Endothelial cell of hepatic sinusoid (primary cell): Measurements from ENCODE around the gene CAPN10.

ENCODE experiments used
- in situ Hi-C: cut with HindIII; loops from 2 replicates; pipeline ENCODE4 v1.10.0; 2017; ENCODE audit warnings: low sequenced_read_pairs

CAPN10 gene

DNA sequence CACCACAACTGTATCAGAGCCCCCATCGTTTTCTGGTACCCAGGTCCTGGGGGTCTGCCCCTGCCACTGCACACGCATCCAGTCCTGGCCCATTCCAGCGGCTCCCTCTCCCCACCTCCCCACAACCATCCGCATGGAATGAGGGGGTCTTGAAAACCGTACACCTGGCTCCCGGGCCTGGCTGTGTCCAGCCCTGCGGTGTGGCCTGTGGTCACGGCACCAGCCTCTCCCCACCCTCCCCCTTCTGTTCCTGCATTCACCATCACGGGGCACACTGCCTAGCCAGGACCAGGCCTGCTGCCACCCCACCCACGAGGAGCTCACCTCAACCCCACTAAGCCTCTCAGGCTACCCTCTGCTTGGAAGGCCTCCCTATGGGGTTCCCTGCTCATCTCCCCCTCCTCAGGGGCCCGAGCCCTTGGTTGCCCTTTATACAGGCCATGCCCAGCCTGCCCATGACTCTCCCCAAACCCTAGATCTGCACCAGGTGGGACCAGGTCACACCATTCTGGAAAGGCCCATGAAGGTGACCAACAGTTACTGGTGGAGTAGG lies 50.1 kb downstream of the CAPN10 start:
- in situ Hi-C loops, result no loop called here

DNA sequence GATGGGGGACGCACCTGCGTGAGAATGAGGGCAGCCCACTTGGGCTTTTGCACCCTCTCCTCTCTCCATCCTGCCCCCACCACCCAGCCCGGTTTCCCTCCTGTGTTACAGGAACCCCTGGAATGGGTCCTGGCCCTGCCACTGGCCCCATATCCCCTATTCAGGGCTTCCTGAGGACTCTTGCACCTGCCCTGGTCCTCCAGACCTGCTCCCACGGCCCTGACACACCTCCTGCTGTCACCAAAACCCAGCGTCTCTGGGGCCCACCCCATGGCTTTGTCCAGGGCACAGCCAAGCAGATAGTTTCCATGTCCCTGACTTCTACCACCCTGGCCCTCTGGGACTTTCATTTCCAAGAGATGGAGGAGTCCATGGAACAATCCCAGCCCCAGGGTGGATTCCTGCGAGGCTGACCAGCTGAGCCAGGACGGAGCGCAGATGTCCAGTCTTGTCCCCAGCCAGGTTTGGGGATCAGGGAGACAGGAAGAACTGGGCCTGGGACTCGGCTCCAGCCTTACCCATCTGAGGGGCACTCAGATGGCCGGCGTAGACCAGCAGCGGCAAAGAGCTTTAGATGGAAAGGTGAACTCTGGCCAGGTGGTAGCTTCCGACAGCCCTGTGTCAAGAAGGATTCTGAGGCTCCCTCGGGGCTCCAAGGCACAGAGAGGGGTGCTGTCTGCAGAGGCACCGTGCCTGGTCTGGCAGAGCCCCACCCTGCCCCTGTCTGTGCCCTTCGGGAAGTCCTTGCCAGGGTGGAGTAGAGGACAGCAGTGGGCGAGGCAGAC lies 50.8 kb downstream of the CAPN10 start:
- in situ Hi-C loops, result no loop called here

DNA sequence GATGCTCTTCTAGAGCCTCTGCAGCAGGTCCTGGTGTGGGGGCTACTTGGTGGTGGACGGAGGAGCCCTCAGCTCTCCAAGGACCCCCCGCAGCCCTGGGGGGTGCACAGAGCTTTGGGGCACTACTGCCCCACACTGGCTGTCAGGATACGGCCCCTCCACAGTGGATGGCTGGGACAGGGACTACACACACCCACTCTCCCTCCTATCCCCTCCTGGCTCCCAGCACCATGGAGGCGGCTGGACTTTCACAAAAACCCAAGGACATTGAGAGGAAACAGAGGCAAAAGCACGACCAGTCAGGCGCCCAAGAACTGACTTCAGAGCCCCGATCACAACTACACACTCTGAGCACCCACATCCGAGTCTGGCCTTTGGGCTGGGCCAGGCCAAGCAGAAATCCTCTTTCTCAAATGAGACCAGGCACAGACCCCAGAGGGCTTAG lies 51.4 kb downstream of the CAPN10 start:
- in situ Hi-C loops, result no loop called here

DNA sequence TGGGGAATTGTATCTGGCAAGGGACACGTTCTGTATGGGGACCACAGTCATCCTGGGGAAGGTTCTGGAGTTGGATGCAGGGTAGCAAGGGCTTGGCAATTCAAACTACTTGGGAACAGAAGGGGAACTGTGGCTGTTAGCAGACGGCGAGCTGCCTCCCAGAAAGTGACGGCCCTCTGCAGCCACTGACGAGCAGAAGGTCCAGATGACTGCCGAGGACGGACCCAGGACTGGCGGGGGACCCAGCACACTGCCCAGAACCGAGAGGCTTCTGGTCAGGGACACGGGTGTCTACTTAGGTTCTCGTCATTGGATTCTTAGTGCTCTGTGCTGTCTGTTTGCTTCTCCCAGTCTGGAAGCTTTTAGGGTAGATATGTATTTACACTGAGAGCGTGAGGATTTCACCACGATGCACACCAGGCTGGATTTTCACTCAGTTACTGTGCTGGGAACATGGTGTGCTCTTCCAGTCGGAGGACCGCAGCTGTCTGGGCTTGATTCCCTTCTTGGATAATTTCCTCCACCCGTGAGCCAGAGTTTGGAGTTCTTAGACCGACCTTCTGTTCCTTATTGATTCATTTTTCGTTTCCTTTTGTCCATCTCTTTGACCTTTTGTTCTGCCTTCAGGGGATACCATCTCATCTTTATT lies 52.1 kb downstream of the CAPN10 start:
- in situ Hi-C loops, result no loop called here

DNA sequence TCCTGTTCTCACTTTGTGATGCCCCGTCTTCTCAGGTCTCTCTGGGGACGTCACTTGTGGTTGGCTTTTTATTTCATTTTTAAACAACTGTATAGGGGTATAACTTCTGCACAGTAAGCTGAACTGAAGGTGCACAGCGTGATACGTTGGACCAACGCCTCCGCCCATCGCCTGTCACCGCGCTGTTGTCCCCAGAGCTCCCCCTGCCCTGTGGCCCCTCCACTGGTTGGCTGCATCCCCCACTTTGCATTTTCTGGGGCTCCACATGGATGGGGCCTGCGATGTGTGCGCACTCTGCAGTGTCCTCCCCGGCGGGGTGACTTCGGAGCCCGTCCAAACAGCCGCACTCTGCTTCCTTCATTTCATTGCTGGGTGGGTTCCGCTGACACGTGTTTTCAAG lies 53.0 kb downstream of the CAPN10 start:
- in situ Hi-C loops, result no loop called here

DNA sequence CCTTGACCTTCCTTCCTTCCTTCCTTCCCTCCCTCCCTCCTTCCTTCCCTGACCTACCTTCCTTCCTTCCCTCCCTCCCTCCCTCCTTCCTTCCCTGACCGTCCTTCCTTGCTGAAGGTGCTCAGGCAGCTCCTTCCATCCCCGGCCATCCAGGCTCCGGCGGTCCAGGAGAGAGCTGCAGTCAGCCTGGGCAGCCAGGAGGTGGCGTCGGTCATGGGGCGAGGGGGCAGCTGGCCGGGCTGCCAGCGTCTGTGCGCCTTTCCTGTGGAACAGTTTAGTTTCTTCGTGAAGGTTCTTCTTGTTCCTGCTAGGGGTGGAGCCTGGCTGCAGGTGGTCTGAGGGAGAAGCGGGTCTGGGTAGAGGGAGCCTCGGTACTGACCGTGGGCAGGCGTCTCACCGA lies 54.4 kb downstream of the CAPN10 start:
- in situ Hi-C loops, result loop anchor here (5.0 to 10.0 kb wide), 2 partner anchors 39 to 64 kb away; no protein-coding TSS in a partner anchor

DNA sequence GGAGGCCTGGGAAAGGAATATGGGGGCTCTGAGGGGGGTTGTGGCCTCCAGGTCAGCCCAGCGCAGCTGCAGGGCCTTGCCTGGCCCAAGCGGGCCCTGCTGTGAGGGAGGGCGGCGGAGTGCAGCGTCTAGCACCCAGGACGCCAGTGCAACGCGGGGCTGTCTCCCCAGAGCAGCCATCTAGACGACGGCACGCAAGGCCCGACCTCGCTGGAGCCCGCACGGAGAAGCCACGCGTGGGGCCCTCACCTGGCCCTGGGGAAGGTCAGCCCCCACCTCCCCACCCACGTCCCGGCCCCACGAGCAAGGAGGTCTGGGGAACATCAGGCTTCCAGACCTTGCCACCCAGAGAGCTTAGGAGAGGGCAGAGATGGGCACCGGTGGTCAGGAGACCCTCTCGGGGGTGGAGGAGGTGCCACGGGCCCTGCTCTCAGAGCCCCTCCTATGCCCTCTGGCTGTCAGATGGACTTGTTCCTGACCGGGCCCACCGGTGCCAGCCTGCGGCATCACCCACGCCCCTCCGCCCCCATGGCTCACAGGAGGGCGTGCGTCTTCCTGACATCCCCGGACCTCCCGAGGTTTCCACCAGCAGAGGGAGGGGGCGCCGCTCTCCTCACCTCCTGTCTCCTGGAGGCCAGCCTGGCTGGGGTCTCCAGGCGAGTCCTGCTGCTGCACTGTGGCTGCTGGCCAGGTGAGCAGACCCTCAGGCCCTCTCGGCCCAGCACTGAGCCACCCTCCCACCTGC lies 55.7 kb downstream of the CAPN10 start:
- in situ Hi-C loops, result loop anchor here (5.0 to 10.0 kb wide), 2 partner anchors 40 to 63 kb away; no protein-coding TSS in a partner anchor

DNA sequence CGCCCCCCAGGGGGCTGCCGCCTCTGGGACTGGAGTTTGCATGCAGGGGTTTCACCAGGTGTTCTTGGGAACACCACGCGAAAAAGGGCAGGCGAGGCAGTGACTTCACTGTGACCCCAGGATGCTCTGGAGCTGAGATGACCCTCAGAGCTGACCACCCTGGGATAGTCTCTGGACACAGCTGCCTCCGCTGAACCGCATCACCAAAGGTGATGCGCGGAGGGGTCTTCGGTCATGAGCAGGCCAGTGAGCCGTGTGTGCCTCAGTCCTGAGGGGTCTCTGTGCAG lies 56.2 kb downstream of the CAPN10 start:
- in situ Hi-C loops, result loop anchor here (5.0 to 10.0 kb wide), 2 partner anchors 40 to 62 kb away; no protein-coding TSS in a partner anchor

DNA sequence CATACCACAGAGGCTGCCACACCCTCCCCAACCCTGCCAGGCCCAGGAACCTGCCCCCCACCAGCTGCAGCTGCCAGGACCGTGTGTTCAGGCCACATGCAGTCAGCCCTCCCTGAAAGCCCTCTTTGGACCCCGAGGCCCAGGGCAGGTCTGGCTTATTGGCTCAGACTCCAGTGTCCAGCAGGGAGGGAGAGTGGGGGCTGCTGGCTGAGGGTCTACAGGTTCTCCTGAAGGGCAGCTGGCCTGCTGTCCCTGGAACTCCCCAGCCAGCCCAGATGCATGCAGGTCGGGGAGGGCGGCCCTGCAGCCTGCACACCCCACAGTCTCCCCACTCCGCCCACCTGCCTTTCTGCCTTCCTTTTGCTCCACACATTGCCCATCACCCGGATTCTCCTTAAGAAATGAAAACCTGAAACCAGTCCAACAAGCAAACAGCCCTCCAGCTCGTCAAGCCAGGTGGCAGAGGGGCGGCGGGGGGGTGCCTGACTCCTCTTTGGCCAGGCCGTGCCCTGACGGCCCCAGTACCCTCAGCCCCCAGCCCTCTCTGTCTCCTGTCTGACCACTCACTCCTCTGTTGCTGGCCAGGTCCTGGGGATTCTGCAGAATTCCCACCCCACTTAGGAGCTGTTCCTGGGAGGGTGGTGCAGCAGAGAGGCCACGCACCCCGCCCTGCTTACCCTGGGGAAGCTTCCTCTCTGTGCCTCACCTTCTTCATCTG lies 56.7 kb downstream of the CAPN10 start:
- in situ Hi-C loops, result loop anchor here (5.0 to 10.0 kb wide), 2 partner anchors 41 to 62 kb away; no protein-coding TSS in a partner anchor

DNA sequence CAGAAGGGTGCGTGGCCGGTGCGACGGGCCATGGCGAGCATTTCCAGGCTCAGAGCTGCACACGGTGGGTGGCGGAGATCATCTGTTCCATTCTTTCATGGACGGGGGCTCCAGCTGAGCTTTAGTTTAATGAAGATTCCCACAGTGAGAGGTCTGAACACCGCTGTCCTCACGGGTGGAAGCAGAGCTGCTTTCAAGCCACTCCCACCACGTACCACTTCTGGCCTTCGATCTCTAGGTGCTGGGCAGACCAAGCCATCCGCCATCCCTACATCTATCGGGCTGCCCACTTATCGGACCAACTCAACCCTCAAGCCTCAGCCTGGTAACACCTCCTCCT lies 57.2 kb downstream of the CAPN10 start:
- in situ Hi-C loops, result loop anchor here (5.0 to 10.0 kb wide), 2 partner anchors 41 to 61 kb away; no protein-coding TSS in a partner anchor

DNA sequence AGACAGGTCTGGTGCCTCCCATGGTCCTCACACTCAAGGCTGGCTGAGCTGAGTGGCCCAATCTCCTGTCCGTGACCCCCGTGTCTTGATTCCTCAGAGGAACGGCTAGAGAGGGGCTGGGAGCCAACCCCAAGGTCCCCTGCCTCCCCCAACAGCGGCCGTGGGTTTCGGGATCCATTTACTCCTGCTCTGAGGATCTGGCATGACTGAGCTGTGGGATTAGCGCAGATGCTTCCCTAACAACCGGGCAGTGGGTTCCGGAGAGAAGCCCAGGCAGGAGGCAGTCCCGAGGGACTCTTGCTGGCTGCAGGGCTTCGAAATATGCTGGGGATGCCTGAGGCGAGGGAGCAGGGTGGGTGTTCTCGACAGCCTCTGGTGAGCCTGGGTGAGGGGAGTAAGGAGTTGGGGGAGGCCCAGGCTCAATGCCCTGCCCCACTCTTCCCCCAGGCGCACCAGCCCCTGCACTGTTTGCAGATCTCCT lies 57.7 kb downstream of the CAPN10 start:
- in situ Hi-C loops, result loop anchor here (5.0 to 10.0 kb wide), 2 partner anchors 42 to 61 kb away; no protein-coding TSS in a partner anchor

DNA sequence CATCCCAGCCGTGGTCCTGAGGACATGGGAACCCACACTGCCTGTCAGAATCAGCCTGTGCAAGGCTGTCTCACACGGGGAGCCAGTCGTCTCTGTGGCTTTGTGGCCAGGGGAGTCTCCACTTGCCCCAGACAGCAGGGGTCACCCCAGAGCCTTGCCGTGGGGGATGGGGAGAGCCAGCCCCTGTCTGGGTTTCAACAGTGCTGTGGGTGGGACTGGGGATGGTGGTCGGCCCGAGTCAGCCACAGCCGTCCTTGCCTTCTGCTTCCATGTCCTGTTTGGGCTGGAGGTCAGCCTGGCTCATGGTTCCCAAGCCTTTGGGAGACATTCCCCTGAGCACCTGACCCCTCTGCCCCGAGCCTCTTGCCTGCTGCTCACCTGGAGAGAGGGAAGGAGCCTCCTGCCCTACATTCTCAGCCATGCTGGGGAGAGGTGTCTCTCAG lies 58.3 kb downstream of the CAPN10 start:
- in situ Hi-C loops, result loop anchor here (5.0 to 10.0 kb wide), 2 partner anchors 43 to 60 kb away; no protein-coding TSS in a partner anchor

DNA sequence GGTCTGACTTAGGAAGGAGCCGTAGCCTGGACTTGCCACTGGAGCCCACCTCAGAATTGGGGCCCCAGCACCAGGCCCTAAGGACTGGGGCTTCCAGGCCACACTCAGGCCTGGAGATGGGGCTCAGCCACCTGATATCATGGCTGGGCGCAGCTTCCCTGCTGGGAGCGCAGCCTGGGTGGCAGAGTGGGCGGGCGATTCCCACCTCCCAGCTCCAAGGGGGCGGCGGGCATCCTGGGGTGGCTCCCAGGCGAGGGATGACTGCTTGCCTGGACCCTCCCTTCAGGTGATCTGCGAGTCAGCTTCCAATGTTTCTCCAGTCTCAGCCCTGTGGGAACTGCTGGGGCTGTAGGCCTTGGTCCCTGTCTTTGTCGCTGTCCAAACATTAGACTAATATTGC lies 58.8 kb downstream of the CAPN10 start:
- in situ Hi-C loops, result loop anchor here (10.0 kb wide), 1 partner anchor 59 kb away; no protein-coding TSS in a partner anchor

DNA sequence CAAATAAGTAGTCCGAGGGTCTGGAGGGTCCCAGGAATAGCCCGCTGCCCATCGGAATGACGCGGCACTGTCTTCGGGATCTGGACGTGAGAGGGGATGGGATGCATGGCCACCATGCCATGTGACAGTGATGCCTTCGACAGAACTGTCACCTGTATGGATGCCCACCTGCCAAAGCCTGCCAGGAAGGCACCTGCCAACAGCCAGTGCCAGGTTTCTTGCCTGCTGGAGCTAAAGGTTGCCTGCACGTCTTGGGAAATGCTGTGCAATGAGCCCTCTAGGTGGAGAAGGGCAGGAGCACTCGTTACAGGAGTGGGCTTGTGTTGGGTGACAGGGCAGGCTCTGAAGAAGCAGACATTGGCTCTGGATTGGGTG lies 59.3 kb downstream of the CAPN10 start:
- in situ Hi-C loops, result loop anchor here (10.0 kb wide), 1 partner anchor 59 kb away; no protein-coding TSS in a partner anchor

DNA sequence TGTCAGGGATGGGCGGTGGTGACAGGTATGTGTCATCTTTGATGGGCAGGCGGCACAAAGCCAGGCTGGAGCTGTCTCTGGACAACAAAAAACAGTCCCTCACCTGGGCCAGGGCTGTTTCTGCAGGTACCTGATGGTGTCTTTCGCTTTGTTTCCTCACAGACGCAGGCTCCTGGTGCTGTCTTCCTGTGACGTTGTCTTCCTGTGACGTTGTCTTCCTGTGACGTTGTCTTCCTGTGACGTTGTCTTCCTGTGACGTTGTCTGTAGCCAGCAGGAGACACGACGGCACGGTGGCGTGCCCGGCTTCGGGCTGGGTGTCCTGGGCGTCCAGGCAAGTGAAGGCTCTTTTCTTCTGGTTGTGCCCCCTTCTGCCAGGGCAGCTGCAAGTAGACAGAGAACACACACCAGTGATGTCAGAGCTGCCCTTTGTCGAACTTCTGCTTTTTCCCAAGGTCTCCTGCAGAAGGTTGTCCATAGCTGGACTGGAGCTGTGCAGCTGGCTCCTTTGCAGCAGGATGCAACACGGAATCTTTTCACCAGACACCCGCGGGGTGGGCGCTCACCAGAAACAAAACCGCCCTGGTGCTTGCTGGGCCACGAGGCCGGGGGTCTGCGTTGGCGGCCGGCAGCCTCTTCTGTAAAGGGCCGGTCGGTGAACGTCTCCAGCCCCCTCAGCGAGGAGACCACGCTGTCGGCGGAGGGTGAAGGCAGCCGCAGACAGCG lies 59.8 kb downstream of the CAPN10 start:
- in situ Hi-C loops, result loop anchor here (10.0 kb wide), 1 partner anchor 58 kb away; no protein-coding TSS in a partner anchor

DNA sequence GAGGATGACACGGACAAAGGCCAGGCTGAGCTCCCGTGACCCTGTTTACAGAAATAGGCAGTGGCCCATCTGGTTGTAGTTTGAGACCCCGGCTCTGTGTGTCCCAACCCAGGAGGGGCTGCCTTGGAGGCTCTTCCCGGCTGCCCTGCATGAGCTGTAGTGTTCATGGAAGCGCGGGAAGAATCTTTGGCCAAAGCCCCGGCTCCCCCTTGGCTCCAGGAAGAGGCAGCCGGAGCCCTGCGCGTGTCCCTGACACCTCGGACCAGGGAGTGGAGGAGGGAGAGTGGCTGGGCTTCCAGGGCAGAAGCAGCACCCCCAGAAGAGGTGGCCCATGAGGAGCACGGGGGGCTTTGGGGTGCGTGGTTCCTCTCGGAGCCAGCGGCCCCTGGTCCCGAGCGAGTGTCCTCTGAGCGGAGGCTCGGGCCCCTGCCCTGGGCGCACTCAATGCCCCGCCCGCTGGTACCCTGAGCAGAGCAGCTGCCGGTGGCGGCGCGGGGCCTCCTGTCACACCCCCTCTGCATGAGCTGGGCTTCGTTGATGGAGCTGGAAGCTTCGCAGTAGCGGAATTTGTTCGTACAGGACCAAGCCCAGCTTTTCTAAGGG lies 60.5 kb downstream of the CAPN10 start:
- in situ Hi-C loops, result loop anchor here (10.0 kb wide), 1 partner anchor 58 kb away; no protein-coding TSS in a partner anchor

DNA sequence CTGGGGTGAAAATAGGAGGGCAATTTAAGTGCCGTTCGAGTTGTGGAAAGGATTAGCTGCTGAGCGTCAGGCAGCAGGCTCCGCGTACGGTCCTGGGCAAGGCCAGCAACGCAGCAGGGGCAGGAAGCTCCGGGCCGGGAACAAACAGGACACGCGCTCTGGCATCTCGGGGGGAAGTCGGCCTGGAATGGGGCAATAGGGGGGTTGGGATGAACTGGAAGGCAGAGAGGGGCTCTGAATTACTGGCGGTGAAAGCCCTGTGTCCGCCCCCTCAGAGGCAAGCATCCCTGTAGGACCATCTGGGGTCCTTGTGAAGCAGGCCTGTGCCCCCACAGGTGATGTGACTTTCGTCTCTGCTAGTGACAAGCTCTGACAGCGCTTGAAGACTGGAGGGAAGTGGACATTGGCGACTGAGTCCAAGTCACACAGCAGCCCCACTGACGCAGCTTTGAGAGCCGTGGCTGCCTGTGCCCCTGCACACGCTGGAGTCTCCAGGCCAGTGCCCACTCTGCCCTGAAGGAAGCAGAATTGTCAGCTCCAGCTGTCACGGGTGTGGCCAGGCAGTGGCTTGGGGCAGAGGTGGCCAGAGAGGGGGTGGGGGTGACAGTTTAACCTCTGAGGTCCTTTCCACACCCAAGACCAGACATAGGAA lies 61.1 kb downstream of the CAPN10 start:
- in situ Hi-C loops, result loop anchor here (10.0 kb wide), 1 partner anchor 57 kb away; no protein-coding TSS in a partner anchor

DNA sequence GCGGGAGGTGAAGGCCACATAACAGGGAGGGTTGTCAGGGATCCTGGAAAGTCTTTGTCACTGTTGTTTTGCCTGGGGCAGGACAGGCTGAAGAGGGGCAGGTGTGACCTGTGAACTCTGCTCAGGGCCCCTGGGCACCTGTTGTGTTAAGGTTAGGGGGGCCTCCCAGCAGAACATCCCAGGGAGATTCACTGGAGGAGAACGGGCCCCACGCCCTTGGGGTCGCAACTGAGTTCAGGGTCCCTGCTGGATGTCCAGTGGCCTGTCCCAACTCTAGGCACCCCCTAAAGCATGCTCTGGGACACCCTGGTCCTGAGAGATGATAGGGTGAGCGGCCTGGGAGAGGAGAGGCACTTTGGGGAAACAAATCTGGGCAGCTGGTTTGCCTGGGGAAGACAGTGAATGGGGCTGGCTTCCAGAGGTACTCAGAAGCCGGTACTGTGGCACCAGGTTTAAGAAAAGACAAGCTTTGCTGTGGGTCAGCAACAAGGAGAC lies 61.7 kb downstream of the CAPN10 start:
- in situ Hi-C loops, result loop anchor here (10.0 kb wide), 1 partner anchor 57 kb away; no protein-coding TSS in a partner anchor
